HG03097 (cell line): ENCODE measurements around the gene KCTD7.
A peak's percentile ranks its signal among the peaks of the same experiment; 100 is the strongest.
"Not testable (repeated sequence)": the region's sequence is repeated elsewhere in the genome, so short reads cannot be mapped to it uniquely, and the experiment has no call there.

Experiments
- ATAC-seq: cut with Tn5 transposase; IDR thresholded peaks from one replicate; pipeline ENCODE4 v1.9.1; 2021; ENCODE audit not compliant: unreplicated experiment, low FRiP score

The KCTD7 gene

DNA sequence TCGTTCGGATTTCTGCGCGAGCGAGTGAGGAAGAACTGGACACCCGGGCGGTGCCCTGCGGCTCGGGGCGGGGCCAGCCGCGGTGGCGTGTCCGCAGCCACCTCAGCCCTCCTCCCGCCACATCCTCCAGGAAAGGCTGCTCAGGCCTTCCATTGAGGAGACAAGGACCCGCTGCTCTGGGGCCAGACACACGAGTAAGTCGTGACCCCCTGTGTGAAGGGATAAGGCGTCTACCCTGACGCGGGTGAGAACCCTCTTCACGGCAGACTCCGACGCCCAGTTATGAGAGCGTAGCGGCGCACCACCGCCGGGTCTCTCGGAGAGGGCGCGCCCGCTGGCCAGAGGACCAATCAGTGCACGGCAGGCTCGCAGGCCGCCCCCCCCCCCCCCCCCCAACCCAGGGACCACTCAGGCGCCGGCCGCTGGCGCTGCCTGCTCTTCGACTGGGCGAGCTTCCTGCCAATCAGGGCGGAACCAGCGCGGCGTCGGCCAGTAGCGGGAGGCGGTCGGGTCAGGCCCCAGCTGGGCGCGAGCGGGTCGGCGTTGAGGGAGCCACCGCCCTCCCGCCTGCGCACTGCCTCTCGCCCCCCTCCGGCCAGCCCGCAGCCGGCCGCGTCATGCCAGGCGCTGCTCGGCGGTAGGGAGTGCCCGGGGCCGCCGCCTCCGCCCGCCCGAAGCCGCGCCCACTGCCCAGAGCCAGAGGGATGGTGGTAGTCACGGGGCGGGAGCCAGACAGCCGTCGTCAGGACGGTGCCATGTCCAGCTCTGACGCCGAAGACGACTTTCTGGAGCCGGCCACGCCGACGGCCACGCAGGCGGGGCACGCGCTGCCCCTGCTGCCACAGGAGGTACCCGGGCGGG is at the start of gene KCTD7:
KCTD7 (plus strand) TSS at position 521 of the 861 bp plus-strand sequence; CDS start at position 705, 184 bp downstream.
- peak; percentile 86 for ATAC-seq

GRCh38 chr7:66580380-66580779 is 48.3 kb upstream of the KCTD7 start:
- ATAC-seq: not testable (repeated sequence)

DNA sequence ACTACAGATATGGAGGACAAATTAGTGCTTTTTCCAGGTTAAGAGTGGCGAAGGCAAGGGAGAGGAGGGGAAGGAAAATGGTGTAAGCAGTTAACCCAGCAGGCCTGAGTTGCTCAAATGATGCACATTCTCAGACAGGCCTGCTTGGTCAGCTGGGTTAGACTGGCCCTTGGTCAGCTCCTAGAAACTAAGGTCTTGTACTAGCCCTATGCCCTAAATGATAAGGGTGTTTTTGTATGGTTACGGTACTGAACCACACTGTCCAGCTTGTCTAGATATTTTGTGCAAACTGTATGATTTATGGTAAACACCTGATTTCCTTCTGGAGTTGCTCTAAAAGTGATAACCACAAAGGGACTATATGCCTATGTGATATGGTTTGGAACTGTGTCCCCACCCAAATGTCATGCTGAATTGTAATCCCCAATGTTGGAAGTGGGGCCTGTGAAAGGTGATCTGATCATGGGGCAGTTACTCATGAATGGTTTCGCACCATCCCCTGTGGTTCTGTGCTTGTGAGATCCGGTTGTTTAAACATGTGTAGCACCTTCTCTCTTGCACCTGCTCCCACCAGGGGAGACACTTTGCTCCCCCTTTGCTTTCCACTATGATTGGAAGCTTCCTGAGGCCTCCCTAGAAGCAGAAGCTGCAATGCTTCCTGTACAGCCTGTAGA is 45.7 kb upstream of the KCTD7 start:
- ATAC-seq: not testable (repeated sequence)

DNA sequence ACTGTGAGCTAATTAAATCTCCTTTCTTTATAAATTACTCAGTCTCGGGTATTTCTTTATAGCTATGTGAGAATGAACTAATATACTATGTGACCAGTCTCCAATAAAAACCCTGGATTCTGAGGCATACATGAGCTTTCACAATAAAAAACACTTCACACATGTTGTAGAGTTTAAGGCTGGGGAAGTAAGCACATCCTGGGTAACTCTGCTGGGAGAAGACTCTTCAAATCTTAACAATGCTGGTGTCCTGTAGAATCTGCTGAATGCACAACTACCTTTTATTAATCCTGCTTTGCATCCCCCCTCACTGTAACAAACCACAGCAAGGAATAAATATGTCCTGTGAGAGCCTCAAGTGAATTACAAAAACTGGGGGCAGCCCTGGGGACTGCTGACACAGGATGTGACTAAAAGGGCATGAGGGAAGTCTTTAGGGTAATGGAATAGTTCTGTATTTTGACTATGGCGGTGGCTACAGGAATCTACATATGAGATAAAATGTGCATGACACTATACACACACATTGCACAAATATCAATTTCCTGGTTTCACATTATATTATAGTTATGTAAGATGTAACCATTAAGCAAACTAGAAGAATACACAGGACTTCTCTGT is 45.1 kb upstream of the KCTD7 start:
- ATAC-seq: no peak

DNA sequence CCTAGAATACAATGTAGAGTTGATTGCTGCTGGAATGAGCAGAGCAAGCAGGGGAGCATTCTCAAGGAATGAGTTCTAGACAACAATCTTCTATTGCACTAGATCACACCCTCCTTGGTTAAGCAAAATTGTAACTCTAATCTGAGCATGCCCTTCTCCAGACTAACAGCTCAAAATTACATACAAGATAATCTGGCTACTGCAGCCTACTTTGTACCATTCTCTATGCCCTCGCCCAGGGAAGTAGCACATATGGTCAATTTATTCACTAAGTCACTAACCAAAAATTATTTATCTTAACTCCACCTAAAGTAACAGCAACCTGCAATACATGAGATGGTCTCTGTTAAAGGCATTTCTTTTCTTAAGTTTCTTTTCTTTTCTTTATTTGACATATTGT is 42.5 kb upstream of the KCTD7 start:
- ATAC-seq: no peak

DNA sequence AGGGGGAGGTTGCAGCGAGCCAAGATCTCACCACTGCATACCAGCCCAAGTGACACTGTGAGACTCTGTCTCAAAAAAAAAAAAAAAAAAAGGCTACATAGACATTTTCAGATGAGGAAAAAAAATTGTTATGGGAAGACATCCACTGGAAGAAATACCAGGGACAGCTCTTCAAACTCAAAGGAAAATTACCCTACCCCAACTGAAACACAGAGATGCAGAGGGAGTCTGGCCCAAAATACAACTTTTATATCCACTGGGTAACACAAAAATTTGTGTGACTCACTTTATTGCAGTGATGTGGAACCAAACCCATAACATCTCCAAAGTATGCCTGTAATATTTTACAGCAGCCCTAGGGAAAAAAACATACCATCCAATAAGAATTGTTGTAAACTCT is 40.5 kb upstream of the KCTD7 start:
- ATAC-seq: not testable (repeated sequence)

GRCh38 chr7:66588856-66589570 is 39.7 kb upstream of the KCTD7 start:
- ATAC-seq: not testable (repeated sequence)

- not testable (repeated sequence) for ATAC-seq
Measured at GRCh38 chr7:66590302-66591057, 38.2 kb upstream of the KCTD7 start.

DNA sequence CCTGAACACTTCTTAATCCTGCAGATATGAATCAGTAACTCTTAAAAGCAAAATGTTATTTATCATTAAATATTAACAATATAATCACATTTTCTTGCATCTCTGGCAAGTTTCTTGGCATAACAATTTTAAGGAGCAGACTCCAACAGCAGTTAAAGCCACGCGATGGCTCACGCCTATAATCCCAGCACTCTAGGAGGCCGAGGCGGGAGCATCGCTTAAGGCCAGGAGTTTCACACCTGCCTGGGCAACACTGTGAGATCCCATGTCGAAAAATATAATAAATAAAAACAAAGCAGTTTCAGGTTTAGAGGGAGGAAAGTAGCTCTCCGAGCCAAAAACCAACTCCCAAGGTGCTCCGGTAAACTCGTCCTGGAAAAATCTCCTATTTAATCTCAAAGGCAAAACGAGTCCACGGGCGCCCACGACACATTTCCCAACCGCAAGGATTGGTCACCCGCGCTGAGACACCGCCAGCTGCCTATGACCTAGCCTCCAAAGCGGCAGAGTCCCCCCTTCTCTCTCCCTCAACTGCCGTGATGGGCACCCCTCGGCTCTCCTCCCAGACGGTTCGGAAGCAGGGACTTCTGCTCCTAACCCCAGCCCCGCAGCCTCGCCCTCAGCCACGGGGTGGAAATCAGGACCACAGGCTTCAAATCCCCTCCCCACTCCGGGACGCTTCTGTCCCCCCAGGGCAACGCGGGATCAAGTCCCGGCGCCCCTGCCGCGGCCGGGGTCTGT is 37.5 kb upstream of the KCTD7 start:
- peak; percentile 14 for ATAC-seq

DNA sequence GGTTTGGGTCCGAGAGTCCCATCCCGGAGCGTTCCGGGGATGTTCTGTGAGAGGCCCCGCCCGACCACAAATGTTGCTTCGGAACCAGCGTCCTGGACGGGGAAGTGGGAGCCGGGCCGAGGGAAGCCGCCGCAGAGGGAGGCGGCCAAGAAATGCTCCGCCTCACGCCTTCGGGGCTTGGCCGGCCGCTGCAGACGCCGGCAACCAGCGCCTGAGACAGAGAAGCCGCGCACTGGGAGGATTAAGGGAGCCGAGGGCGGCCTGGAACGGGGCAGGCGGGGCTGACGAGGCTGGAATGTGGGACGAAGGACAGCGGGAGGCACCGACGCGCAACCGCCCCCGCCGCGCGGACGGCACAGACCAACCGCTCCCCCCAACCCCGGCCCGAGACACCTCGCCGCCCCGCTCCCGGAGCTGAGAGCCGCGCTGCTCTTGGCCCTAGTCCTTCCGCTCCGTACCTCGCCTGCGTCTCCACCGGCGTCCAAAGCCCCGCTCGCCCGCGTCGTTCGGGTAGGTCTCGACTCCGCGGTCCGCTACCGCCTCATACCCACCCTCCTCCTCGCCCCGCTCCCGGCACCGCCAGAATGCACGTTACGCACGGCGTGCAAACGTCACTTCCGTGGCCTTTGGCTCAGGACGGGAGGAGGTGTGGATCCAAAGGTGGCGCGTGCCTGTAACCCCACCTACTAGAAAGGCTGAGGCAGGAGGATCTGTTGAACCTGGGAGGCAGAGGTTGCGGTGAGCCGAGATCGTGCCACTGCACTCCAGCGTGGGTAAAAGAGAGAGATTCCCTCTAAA is 36.7 kb upstream of the KCTD7 start:
- ATAC-seq: peak; percentile 98

- not testable (repeated sequence) for ATAC-seq
Measured at GRCh38 chr7:66592597-66593146, 36.0 kb upstream of the KCTD7 start.

- ATAC-seq: not testable (repeated sequence)
Measured at GRCh38 chr7:66594082-66594481, 34.6 kb upstream of the KCTD7 start.

DNA sequence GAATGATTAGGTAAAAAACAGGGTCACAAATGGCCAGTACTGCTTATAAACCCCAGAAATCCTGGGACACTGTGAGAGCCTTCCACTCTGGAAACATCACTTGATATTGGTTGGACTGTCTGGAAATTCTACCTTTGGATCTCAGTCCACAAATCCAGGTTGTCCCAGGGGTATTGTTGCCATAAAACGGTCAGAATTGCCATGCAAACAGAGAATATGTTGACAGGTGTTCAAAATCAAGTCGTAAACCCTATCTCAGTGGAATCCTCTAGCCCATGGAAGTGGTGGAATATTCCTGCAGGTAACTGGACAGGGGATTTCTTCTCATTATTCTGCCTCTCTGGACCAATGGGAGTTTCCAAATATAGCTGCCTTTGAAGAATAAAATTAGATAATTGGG is 31.2 kb upstream of the KCTD7 start:
- no peak for ATAC-seq

DNA sequence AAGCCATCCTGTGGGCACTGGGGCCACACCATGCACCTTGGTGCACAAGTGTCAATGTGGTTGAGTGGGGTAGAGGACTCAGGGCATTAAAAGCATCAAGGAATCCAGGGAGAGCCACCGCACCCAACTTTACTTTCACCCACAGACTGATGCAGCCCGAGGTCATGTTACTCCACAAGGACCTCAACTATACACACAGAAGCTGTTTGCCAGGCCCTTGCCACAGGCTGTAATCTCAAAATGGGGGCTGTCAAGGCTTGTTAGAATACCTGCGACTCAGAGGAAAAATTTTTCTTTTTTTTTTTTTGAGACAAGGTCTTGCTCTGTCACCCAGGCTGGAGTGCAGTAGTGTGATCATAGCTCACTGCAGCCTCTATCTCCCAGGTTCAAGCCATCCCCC is 26.5 kb upstream of the KCTD7 start:
- no peak for ATAC-seq

DNA sequence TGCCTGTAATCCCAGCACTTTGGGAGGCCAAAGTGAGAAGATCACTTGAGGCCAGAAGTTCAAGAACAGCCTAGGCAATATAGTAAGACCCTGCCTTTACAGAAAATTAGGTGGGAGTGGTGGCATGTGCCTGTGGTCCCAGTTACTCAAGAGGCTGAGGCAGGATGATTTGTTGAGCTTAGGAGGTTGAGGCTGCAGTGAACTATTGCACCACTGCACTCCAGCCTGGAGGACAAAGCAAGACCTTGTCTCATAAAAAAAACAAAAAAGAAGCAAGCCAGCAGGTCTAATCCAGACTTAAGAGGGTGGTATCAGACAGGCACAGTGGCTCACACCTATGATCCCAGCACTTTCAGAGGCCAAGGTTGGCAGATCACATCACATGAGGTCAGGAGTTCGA is 24.5 kb upstream of the KCTD7 start:
- ATAC-seq: no peak

GRCh38 chr7:66606540-66607291 is 22.0 kb upstream of the KCTD7 start:
- not testable (repeated sequence) for ATAC-seq

DNA sequence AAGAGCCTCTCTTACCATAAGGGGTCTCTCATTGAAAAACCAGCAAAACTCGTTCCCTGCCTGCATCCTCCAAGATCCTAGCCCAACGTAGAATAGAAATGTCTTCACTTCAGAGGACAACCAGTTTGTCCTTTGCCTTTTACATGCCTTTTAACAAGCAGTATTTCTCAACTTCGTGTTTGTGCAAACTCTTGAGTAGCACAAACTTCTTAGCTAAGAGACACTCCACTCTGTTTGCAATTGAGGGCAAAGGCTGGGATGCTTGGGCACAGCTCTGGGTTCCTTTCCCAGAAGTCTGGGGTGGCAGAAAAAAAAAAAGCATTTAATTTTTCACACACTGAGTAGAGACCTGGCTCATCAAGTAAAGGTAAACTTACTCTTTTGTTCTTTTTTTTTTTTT is 19.5 kb upstream of the KCTD7 start:
- ATAC-seq: no peak

DNA sequence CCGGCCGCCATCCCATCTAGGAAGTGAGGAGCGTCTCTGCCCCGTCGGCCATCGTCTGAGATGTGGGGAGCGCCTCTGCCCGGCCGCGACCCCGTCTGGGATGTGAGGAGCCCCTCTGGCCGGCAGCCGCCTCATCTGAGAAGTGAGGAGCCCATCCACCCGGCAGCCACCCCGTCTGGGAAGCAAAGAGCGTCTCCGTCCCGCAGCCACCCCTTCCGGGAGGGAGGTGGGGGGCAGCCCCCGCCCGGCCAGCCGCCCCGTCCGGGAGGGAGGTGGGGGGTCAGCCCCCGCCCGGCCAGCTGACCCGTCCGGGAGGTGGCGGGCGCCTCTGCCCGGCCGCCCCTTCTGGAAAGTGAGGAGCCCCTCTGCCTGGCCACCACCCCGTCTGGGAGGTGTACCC is 14.1 kb upstream of the KCTD7 start:
- not testable (repeated sequence) for ATAC-seq
